SK-N-MC (cell line): ENCODE measurements around the gene FOXP1.

ENCODE experiments used
- DNase-seq: peaks from one replicate; pipeline ENCODE4 v3.0.0-alpha.2; 2011; ENCODE audit warnings: low read depth, low spot score
- H3K27ac ChIP-seq: fragments of 200-600 bp; sonication (generic); 2 replicates; pipeline ENCODE4 v1.5.1; 2016; ENCODE audit warnings: mixed run types
- H3K36me3 ChIP-seq: fragments of 200-600 bp; sonication (generic); 2 replicates; pipeline ENCODE4 v1.6.1; 2017; ENCODE audit warnings: antibody characterized with exemption, low read length, mixed read lengths; ENCODE audit not compliant: insufficient read depth
- H3K4me3 ChIP-seq: fragments of 200-600 bp; sonication (generic); 2 replicates; pipeline ENCODE4 v1.5.1; 2016
- H3K9ac ChIP-seq: fragments of 200-600 bp; sonication (generic); 2 replicates; pipeline ENCODE4 v1.8.0; 2017; ENCODE audit warnings: mixed run types, mixed read lengths; ENCODE audit not compliant: insufficient read length
- H3K9me3 ChIP-seq: fragments of 200-600 bp; sonication (generic); 2 replicates; pipeline ENCODE4 v1.6.1; 2017; ENCODE audit warnings: low read depth, mild to moderate bottlenecking, antibody characterized with exemption, low read length, moderate library complexity, mixed read lengths
- EZH2 ChIP-seq: fragments of 200-600 bp; sonication (generic); IDR thresholded peaks from one replicate; pipeline ENCODE4 v1.6.1; 2017; ENCODE audit warnings: antibody characterized with exemption
- FOXP2 ChIP-seq: optimal IDR thresholded peaks from 2 replicates; pipeline ENCODE3; 2011; ENCODE audit warnings: mild to moderate bottlenecking, moderate library complexity; ENCODE audit not compliant: insufficient read depth; ENCODE audit errors: extremely low read length, control extremely low read depth
- POLR2AphosphoS5 ChIP-seq: IDR thresholded peaks from 2 replicates; pipeline ENCODE4 v1.6.1; 2012; ENCODE audit warnings: mild to moderate bottlenecking, low read depth, low read length, borderline replicate concordance

The FOXP1 gene

GRCh38 chr3:71575433-71575832 lies 8.1 kb downstream of the FOXP1 start:
- no peak overlapping the region for H3K9ac ChIP-seq
- DNase-seq: no peak
- H3K27ac ChIP-seq: no peak overlapping the region
- no peaks in the 10 kb centered on the region for H3K9me3 ChIP-seq
- TF ChIP-seq FOXP2 (no peak), EZH2 (no peak)
- no peak overlapping the region for H3K4me3 ChIP-seq
- no peaks in the 10 kb centered on the region; the same call in 1 of the 2 replicates for H3K36me3 ChIP-seq

GRCh38 chr3:71573181-71573580 lies 10.3 kb downstream of the FOXP1 start:
- DNase-seq: no peak

GRCh38 chr3:71570546-71570945 lies 13.0 kb downstream of the FOXP1 start:
- TF ChIP-seq EZH2 (no peak), POLR2AphosphoS5 (no peak), FOXP2 (no peak)
- no peak overlapping the region for H3K27ac ChIP-seq
- DNase-seq: no peak
- H3K9ac ChIP-seq: no peak overlapping the region
- no peak overlapping the region for H3K4me3 ChIP-seq
- no peaks in the 10 kb centered on the region; the same call in 1 of the 2 replicates for H3K36me3 ChIP-seq
- H3K9me3 ChIP-seq: no peaks in the 10 kb centered on the region

More at GRCh38 chr3:71573181-71573580, 10.3 kb downstream of the FOXP1 start:
- H3K36me3 ChIP-seq: no peaks in the 10 kb centered on the region; the same call in 1 of the 2 replicates
- H3K9me3 ChIP-seq: no peaks in the 10 kb centered on the region
- no peak overlapping the region for H3K27ac ChIP-seq
- no peak overlapping the region for H3K9ac ChIP-seq
- no peak overlapping the region for H3K4me3 ChIP-seq
- TF ChIP-seq POLR2AphosphoS5 (no peak), FOXP2 (no peak), EZH2 (no peak)

GRCh38 chr3:71568207-71568606 lies 15.3 kb downstream of the FOXP1 start:
- H3K27ac ChIP-seq: no peak overlapping the region
- no peak overlapping the region for H3K9ac ChIP-seq
- no peaks in the 10 kb centered on the region; the same call in 1 of the 2 replicates for H3K36me3 ChIP-seq
- H3K9me3 ChIP-seq: no peaks in the 10 kb centered on the region
- TF ChIP-seq POLR2AphosphoS5 (no peak), FOXP2 (no peak)
- H3K4me3 ChIP-seq: no peak overlapping the region
- no peak for DNase-seq

GRCh38 chr3:71566776-71567175 lies 16.8 kb downstream of the FOXP1 start:
- TF ChIP-seq EZH2 (no peak), POLR2AphosphoS5 (no peak), FOXP2 (no peak)
- Histone ChIP-seq H3K36me3 (no peaks in the 10 kb centered on the region; the same call in 1 of the 2 replicates), H3K9ac (no peak overlapping the region), H3K27ac (no peak overlapping the region), H3K4me3 (no peak overlapping the region), H3K9me3 (no peaks in the 10 kb centered on the region)
- DNase-seq: no peak

- no peak for DNase-seq
- no peak overlapping the region for H3K4me3 ChIP-seq
- no peak overlapping the region for H3K9ac ChIP-seq
- no peaks in the 10 kb centered on the region for H3K9me3 ChIP-seq
- TF ChIP-seq POLR2AphosphoS5 (no peak), EZH2 (no peak), FOXP2 (no peak)
- no peak overlapping the region for H3K27ac ChIP-seq
- H3K36me3 ChIP-seq: no peaks in the 10 kb centered on the region; the same call in 1 of the 2 replicates
Observed at GRCh38 chr3:71565976-71566375, 17.6 kb downstream of the FOXP1 start.

- H3K36me3 ChIP-seq: peaks cover under 1% of the 10 kb centered on the region; the same call in 1 of the 2 replicates
- DNase-seq: no peak
- H3K4me3 ChIP-seq: no peak overlapping the region
- no peak overlapping the region for H3K9ac ChIP-seq
- no peak for TF ChIP-seq EZH2
- no peak for TF ChIP-seq POLR2AphosphoS5
- H3K27ac ChIP-seq: no peak overlapping the region
- H3K9me3 ChIP-seq: no peaks in the 10 kb centered on the region
Observed at GRCh38 chr3:71565316-71565715, 18.2 kb downstream of the FOXP1 start.

GRCh38 chr3:71564361-71564760 lies 19.2 kb downstream of the FOXP1 start:
- DNase-seq: no peak
- no peak overlapping the region for H3K9ac ChIP-seq
- H3K27ac ChIP-seq: no peak overlapping the region
- H3K9me3 ChIP-seq: no peaks in the 10 kb centered on the region
- H3K4me3 ChIP-seq: no peak overlapping the region
- H3K36me3 ChIP-seq: peaks cover 4% of the 10 kb centered on the region; the same call in 1 of the 2 replicates
- TF ChIP-seq EZH2 (no peak), POLR2AphosphoS5 (no peak), FOXP2 (no peak)

- DNase-seq: no peak
- TF ChIP-seq EZH2 (no peak), POLR2AphosphoS5 (no peak), FOXP2 (no peak)
- Histone ChIP-seq H3K36me3 (peaks cover 4% of the 10 kb centered on the region; the same call in 1 of the 2 replicates), H3K9ac (no peak overlapping the region), H3K4me3 (no peak overlapping the region), H3K27ac (no peak overlapping the region), H3K9me3 (no peaks in the 10 kb centered on the region)
Observed at GRCh38 chr3:71563827-71564226, 19.7 kb downstream of the FOXP1 start.
